Liver (tissue), 9 donors: Measurements from ENCODE around the gene CHST14. TPM values are rescaled to one million over a fixed set of nuclear protein-coding genes. Genes with fewer than 3 reads are reported as not detected.

Experiments
- DNase-seq: peaks from one replicate; pipeline ENCODE4 v3.0.0-alpha.2; 2017; ENCODE audit warnings: low spot score
- H3K27ac ChIP-seq, 2 donors: one replicate each; pipeline ENCODE4 v1.7.0; 2013; ENCODE audit warnings: inconsistent platforms in 2 of 2, low read length in 2 of 2, control low read depth in 1 of 2, low read depth in 1 of 2, mild to moderate bottlenecking in 1 of 2
- H3K27me3 ChIP-seq, 4 donors: one replicate each; pipeline versions ENCODE4 v1.6.1 to v1.7.0; 2013; ENCODE audit warnings: low read length in 3 of 4, inconsistent platforms in 1 of 4, mild to moderate bottlenecking in 1 of 4, moderate library complexity in 1 of 4; ENCODE audit not compliant: control insufficient read depth in 4 of 4, insufficient read depth in 4 of 4
- H3K36me3 ChIP-seq, 4 donors: one replicate each; pipeline versions ENCODE4 v1.6.1 to v1.7.0; 2013; ENCODE audit warnings: low read length in 3 of 4, mild to moderate bottlenecking in 3 of 4, low read depth in 1 of 4, moderate library complexity in 1 of 4; ENCODE audit not compliant: control insufficient read depth in 4 of 4, insufficient read depth in 3 of 4
- H3K4me1 ChIP-seq, 4 donors: one replicate each; pipeline versions ENCODE4 v1.6.1 to v1.7.0; 2013; ENCODE audit warnings: low read length in 3 of 4, mild to moderate bottlenecking in 3 of 4, moderate library complexity in 1 of 4; ENCODE audit not compliant: control insufficient read depth in 4 of 4, insufficient read depth in 4 of 4
- H3K4me3 ChIP-seq, 3 donors: one replicate each; pipeline versions ENCODE4 v1.6.1 to v1.7.0; 2013; ENCODE audit warnings: low read length in 3 of 3, control low read depth in 1 of 3, low read depth in 1 of 3, mild to moderate bottlenecking in 1 of 3
- H3K9ac ChIP-seq, 2 donors: one replicate each; pipeline ENCODE4 v1.7.0; 2013; ENCODE audit warnings: low read length in 2 of 2, mild to moderate bottlenecking in 2 of 2, moderate library complexity in 2 of 2, control low read depth in 1 of 2, low read depth in 1 of 2
- H3K9me3 ChIP-seq, 4 donors: one replicate each; pipeline versions ENCODE4 v1.6.1 to v1.7.0; 2013; ENCODE audit warnings: low read length in 3 of 4; ENCODE audit not compliant: control insufficient read depth in 4 of 4
- ATF3 ChIP-seq: IDR thresholded peaks from 2 replicates; pipeline ENCODE4 v1.6.1; 2016; ENCODE audit warnings: antibody characterized with exemption
- CTCF ChIP-seq: fragments of 150-350 bp; IDR thresholded peaks from 2 replicates; pipeline ENCODE4 v1.5.1; 2017; ENCODE audit warnings: improper control_type of control experiment, low read depth, low read length; ENCODE audit not compliant: missing input control
- EGR1 ChIP-seq, 2 donors: IDR thresholded peaks; 2 replicates each; pipeline ENCODE4 v1.6.1; 2016 to 2018; ENCODE audit warnings: antibody characterized with exemption in 2 of 2, low read depth in 2 of 2
- FOXA1 ChIP-seq: IDR thresholded peaks from 2 replicates; pipeline ENCODE4 v1.6.1; 2016; ENCODE audit warnings: antibody characterized with exemption
- FOXA2 ChIP-seq: IDR thresholded peaks from 2 replicates; pipeline ENCODE4 v1.6.1; 2016; ENCODE audit warnings: antibody characterized with exemption
- GABPA ChIP-seq, 2 donors: IDR thresholded peaks in 1 of 2; conservative IDR thresholded peaks in 1 of 2; 2 replicates each; pipeline ENCODE4 v1.6.1; 2016; ENCODE audit warnings: antibody characterized with exemption in 2 of 2, mild to moderate bottlenecking in 1 of 2, moderate library complexity in 1 of 2
- HNF4A ChIP-seq, 2 donors: conservative IDR thresholded peaks; 2 replicates each; pipeline ENCODE4 v1.6.1; 2016; ENCODE audit warnings: antibody characterized with exemption in 2 of 2, mild to moderate bottlenecking in 2 of 2
- HNF4G ChIP-seq: IDR thresholded peaks from 2 replicates; pipeline ENCODE4 v1.6.1; 2016; ENCODE audit warnings: antibody characterized with exemption
- JUND ChIP-seq, 2 donors: IDR thresholded peaks; 2 replicates each; pipeline ENCODE4 v1.6.1; 2016; ENCODE audit warnings: antibody characterized with exemption in 2 of 2
- MAX ChIP-seq: IDR thresholded peaks from 2 replicates; pipeline ENCODE4 v1.6.1; 2016; ENCODE audit warnings: antibody characterized with exemption
- NR2F2 ChIP-seq: IDR thresholded peaks from 2 replicates; pipeline ENCODE4 v1.6.1; 2016; ENCODE audit warnings: antibody characterized with exemption
- RAD21 ChIP-seq, 2 donors: IDR thresholded peaks; 2 replicates each; pipeline ENCODE4 v1.6.1; 2016; ENCODE audit warnings: antibody characterized with exemption in 2 of 2, mild to moderate bottlenecking in 2 of 2
- REST ChIP-seq: IDR thresholded peaks from 2 replicates; pipeline ENCODE4 v1.6.1; 2016; ENCODE audit warnings: antibody characterized with exemption, mild to moderate bottlenecking
- RXRA ChIP-seq, 2 donors: IDR thresholded peaks; 2 replicates each; pipeline ENCODE4 v1.6.1; 2017 to 2018; ENCODE audit warnings: antibody characterized with exemption in 2 of 2, mild to moderate bottlenecking in 1 of 2
- SP1 ChIP-seq: IDR thresholded peaks from 2 replicates; pipeline ENCODE4 v1.6.1; 2018; ENCODE audit warnings: antibody characterized with exemption, mild to moderate bottlenecking
- TAF1 ChIP-seq: conservative IDR thresholded peaks from 2 replicates; pipeline ENCODE4 v1.6.1; 2016; ENCODE audit warnings: antibody characterized with exemption, mild to moderate bottlenecking
- YY1 ChIP-seq: IDR thresholded peaks from 2 replicates; pipeline ENCODE4 v1.6.1; 2016; ENCODE audit warnings: antibody characterized with exemption, mild to moderate bottlenecking
- ZBTB33 ChIP-seq: IDR thresholded peaks from 2 replicates; pipeline ENCODE4 v1.6.1; 2016; ENCODE audit warnings: antibody characterized with exemption
- WGBS: extraction: QIAGEN DNeasy Blood & Tissue Kit; methylation state at CpG from one replicate; pipeline ENCODE4 v1.1.7; 2013; 5-methylcytosine and 5-hydroxymethylcytosine counted together
- polyA plus RNA-seq, 2 donors: library from polyadenylated mRNA; stranded (reverse) in 1 of 2; unstranded in 1 of 2; fragments of 200-250 nt in 1 of 2; fragments of >200 nt in 1 of 2; fragmentation: Nextera tagmentation in 1 of 2; extraction: Ambion mirVana in 1 of 2; gene quantifications; one replicate each; pipeline versions ENCODE4 v1.2.1 to v1.2.3, GENCODE V29; 2013 to 2015
- total RNA-seq, 2 donors: library from RNA; depleted of rRNA; stranded (reverse); fragments of >200 nt; gene quantifications; one replicate each; pipeline ENCODE4 v1.2.3, GENCODE V29; 2014
- donor health status: healthy.
- donor health status: healthy.
- donor health status: healthy.
- donor health status: healthy.
- donor health status: healthy.

Gene CHST14
- total and polyA plus RNA-seq, 4 donors, result 2.3 to 5.3 (median 3.1) TPM

- TF ChIP-seq HNF4A (conservative IDR thresholded peaks at IDR 0.05) (no peak), NR2F2 (no peak), JUND (IDR thresholded peaks at IDR 0.05) (no peak), MAX (no peak), HNF4G (no peak), SP1 (no peak), GABPA (IDR thresholded peaks at IDR 0.05 in 1 of 2, conservative IDR thresholded peaks at IDR 0.05 in 1 of 2) (no peak)
Measured at GRCh38 chr15:40444736-40445135, 26.0 kb upstream of the CHST14 start (continued).

GRCh38 chr15:40445421-40445922 lies 25.3 kb upstream of the CHST14 start:
- peaks cover 0 to 8% (median 5%) of the 10 kb centered on the region in 4 donors for H3K4me1 ChIP-seq
- no peaks in the 10 kb centered on the region for H3K36me3 ChIP-seq
- no peak for DNase-seq
- H3K27ac ChIP-seq, result no peak overlapping the region
- H3K9ac ChIP-seq, result no peak overlapping the region
- TF ChIP-seq RAD21 (IDR thresholded peaks at IDR 0.05) (no peak), SP1 (no peak), FOXA2 (no peak), JUND (IDR thresholded peaks at IDR 0.05) (no peak), FOXA1 (no peak), EGR1 (IDR thresholded peaks at IDR 0.05; ENCODE audit: low read depth in 2 of 2) (no peak), ZBTB33 (no peak), HNF4A (conservative IDR thresholded peaks at IDR 0.05) (no peak), TAF1 (no peak)
- no peaks in the 10 kb centered on the region for H3K9me3 ChIP-seq
- WGBS, result 75% methylated on average over 9 of the region's 9 CpGs
- no peak overlapping the region for H3K4me3 ChIP-seq
- H3K27me3 ChIP-seq, result no peaks in the 10 kb centered on the region

GRCh38 chr15:40446144-40446543 lies 24.6 kb upstream of the CHST14 start:
- no peaks in the 10 kb centered on the region for H3K9me3 ChIP-seq
- TF ChIP-seq JUND (IDR thresholded peaks at IDR 0.05) (no peak), TAF1 (no peak), RAD21 (IDR thresholded peaks at IDR 0.05) (no peak), CTCF (no peak), HNF4A (conservative IDR thresholded peaks at IDR 0.05) (no peak), SP1 (no peak), YY1 (no peak), GABPA (IDR thresholded peaks at IDR 0.05 in 1 of 2, conservative IDR thresholded peaks at IDR 0.05 in 1 of 2) (no peak), EGR1 (IDR thresholded peaks at IDR 0.05; ENCODE audit: low read depth in 2 of 2) (no peak), REST (no peak), HNF4G (no peak), FOXA2 (no peak), ATF3 (no peak), FOXA1 (no peak), MAX (no peak), ZBTB33 (no peak), RXRA (IDR thresholded peaks at IDR 0.05) (no peak), NR2F2 (no peak)
- WGBS, result 90% methylated on average over 3 of the region's 3 CpGs
- H3K27me3 ChIP-seq, result no peaks in the 10 kb centered on the region
- H3K4me1 ChIP-seq, result peaks cover 1 to 8% (median 5%) of the 10 kb centered on the region in 4 donors
- no peaks in the 10 kb centered on the region for H3K36me3 ChIP-seq
- DNase-seq, result no peak
- H3K27ac ChIP-seq, result no peak overlapping the region
- H3K9ac ChIP-seq, result no peak overlapping the region
- H3K4me3 ChIP-seq, result no peak overlapping the region
